ENCODE data around the gene KBTBD6.
"Not testable (repeated sequence)": the region's sequence is repeated elsewhere in the genome, so short reads cannot be mapped to it uniquely, and the experiment has no call there.

KBTBD6 gene, protein sequence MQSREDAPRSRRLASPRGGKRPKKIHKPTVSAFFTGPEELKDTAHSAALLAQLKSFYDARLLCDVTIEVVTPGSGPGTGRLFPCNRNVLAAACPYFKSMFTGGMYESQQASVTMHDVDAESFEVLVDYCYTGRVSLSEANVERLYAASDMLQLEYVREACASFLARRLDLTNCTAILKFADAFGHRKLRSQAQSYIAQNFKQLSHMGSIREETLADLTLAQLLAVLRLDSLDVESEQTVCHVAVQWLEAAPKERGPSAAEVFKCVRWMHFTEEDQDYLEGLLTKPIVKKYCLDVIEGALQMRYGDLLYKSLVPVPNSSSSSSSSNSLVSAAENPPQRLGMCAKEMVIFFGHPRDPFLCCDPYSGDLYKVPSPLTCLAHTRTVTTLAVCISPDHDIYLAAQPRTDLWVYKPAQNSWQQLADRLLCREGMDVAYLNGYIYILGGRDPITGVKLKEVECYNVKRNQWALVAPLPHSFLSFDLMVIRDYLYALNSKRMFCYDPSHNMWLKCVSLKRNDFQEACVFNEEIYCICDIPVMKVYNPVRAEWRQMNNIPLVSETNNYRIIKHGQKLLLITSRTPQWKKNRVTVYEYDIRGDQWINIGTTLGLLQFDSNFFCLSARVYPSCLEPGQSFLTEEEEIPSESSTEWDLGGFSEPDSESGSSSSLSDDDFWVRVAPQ

DNA sequence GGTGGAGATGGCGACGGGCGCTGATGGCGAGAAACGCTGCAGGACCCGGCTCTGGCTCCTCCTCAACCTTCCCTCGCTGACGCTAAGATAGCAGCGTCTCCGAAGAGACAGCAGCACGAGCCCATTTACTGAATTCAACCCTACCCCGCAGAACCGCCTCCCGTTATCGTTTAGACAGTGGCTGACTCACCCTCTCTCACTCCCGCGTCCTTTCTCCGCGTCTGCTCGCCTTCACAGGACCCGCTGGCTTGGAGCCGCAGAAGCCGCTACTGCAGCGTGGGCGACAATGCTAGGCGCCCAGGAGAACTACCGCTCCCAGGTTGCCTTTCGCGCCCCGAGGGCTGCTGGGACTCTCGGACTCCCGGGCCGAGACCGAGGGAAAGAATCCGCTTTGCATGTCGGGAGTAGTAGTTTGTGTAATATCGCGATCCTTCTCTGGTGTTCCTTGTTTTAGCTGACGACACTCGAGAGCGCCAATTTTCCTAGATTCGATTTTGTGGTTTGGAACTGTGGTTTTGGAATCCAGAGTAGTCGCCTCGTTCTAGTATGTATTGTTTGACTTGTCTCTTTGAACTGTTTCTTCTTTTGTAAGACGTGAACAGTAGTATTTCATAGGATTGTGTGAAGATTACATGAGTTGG is at the start of gene KBTBD6:
Gene KBTBD6 (minus strand): TSS at position 291 of the 641 bp plus-strand sequence. CDS start 291 bp downstream, outside the sequence.
- DNase-seq (ENCODE audit: low read depth in 3 of 3): peak; percentile 88 to 96 (median 94)

- DNase-seq (ENCODE audit: low read depth in 3 of 3): no peak
Measured at GRCh38 chr13:41182231-41182630, 49.6 kb upstream of the KBTBD6 start.

- no peak for DNase-seq (ENCODE audit: low read depth in 3 of 3)
Measured at GRCh38 chr13:41179593-41180250, 47.1 kb upstream of the KBTBD6 start.

DNA sequence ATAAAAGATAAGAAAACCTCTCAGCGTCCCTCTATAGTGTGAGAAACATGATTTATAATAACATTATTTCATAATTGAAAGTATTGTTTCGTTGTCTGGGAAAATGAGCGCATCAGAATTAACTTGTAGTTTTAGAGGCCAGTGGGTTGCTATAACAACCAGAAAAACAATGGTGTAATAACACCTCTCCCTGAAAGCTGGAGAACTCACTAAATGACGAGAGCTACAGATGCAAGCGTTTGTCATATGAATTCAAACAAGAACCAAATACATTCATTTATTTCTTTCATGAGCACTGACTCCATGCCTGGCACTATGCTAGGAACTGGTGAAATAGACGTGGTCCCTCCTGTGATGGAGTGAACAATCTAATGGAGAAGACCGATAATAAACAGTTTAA is 45.4 kb upstream of the KBTBD6 start:
- no peak for DNase-seq (ENCODE audit: low read depth in 3 of 3)

DNA sequence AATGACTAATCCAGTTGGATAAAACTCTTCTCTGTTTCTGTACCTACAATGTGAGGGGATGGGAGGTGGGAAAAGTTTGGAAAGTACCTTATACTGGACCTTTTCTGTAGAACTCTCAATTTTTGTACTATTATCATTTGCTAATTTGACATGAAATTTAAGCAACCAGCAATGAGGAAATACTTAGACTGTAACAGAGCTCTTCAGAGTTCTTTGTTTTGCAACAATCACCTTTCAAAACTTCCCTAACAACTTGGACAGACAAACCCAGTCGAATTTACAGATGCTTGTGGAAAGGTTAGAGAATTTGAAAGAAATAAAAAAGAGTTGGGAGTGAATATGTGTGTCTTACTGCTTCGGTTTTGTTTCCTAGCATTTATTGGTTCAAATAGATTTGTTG is 45.0 kb upstream of the KBTBD6 start:
- no peak for DNase-seq (ENCODE audit: low read depth in 3 of 3)

GRCh38 chr13:41175576-41175975 is 43.0 kb upstream of the KBTBD6 start:
- DNase-seq (ENCODE audit: low read depth in 3 of 3): not testable (repeated sequence)

DNA sequence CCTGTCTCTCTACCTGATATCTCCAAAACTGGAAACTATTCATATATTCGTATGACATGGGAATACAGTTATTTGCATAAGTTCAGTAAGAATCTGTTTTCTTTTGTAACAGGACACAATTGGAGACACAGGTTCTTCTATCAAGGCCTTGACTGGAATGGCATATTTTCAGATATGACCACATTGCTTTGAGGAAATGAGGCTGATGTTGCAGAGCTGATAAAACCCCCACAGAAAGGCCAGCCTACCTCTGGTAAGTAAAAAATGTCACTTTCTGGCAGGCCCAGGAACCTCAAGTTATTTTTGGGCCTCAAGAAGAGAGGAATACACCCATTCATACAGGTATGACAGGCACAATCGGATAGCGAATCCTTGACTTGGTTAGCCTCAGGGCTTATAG is 29.5 kb upstream of the KBTBD6 start:
- DNase-seq (ENCODE audit: low read depth in 3 of 3): no peak

DNA sequence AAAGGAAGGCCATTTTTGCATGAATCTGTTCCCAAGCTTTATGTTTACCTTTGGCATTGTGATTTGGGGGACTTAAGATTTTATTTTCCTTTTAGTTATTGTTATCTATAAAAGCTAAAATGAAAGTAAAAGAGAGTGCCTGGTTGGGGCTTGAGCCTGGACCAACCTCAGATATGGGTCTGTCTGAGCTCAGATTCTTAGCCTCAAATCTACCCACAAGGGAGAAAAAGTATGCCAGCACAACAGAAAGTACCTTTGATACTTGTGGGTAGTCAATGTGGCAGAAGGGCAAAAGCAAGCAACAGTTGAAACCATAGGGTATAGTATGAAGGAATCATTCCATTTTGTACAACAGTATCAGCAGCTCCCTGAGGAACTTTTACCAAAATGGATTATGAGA is 26.6 kb upstream of the KBTBD6 start:
- DNase-seq (ENCODE audit: low read depth in 3 of 3): no peak

GRCh38 chr13:41157048-41157717 is 24.6 kb upstream of the KBTBD6 start:
- DNase-seq (ENCODE audit: low read depth in 3 of 3): no peak

DNA sequence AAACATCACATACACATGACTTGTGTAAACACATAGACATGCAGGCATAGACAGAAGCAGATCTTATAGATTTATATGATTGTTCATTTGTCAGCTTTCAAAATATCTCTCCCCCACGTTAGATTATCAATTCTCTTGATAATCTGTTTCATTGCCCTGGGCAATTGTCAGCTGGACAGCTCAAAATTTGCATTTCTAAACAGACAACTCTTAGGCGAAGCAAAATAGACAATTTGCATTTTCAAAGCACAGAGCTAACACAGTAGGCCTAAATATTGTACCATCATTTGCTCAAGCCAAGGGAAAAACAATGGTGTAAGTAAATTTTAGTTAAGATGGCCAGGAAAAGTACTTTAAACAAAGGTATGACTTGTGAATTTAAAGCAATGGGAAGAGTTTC is 24.0 kb upstream of the KBTBD6 start:
- DNase-seq (ENCODE audit: low read depth in 3 of 3): no peak

DNA sequence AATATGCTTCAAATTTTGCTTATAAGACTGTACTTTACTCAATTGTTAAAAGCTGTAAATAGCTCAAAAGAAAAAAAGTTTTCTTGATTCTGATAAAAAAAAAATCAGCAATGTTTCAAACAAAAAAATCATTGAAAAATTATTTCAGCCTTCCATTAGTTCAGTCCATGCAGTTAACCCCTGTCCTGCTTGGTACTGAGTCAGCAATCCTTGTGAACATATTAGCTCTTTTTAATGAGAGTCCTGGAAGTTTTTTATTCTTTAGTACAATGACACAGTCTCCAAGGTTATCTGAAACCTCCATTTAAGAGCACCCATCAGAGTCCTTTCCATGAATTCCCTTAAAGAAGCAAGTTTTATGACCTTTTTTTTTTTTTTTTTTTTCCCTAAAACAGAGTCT is 21.4 kb upstream of the KBTBD6 start:
- no peak for DNase-seq (ENCODE audit: low read depth in 3 of 3)

DNA sequence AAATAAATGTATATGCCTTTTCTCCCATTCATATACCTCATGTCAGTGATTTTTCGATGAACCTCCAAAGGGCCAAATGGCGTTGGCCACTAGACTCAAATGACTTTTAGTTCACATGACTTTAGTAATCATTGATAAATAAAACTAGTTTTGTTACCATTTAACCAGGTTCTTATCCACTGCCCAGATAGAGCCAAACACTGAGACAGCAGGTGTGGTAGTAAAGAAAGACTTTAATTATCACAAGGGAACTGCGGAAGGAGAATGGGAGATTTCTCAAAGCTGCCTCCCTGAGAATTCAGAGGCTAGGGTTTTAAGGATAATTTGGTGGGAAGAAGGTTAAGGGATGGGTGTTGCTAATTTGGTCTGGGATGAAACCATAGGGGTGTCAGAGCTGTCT is 19.4 kb upstream of the KBTBD6 start:
- DNase-seq (ENCODE audit: low read depth in 3 of 3): no peak

- DNase-seq (ENCODE audit: low read depth in 3 of 3): no peak
Measured at GRCh38 chr13:41150058-41150457, 17.5 kb upstream of the KBTBD6 start.

DNA sequence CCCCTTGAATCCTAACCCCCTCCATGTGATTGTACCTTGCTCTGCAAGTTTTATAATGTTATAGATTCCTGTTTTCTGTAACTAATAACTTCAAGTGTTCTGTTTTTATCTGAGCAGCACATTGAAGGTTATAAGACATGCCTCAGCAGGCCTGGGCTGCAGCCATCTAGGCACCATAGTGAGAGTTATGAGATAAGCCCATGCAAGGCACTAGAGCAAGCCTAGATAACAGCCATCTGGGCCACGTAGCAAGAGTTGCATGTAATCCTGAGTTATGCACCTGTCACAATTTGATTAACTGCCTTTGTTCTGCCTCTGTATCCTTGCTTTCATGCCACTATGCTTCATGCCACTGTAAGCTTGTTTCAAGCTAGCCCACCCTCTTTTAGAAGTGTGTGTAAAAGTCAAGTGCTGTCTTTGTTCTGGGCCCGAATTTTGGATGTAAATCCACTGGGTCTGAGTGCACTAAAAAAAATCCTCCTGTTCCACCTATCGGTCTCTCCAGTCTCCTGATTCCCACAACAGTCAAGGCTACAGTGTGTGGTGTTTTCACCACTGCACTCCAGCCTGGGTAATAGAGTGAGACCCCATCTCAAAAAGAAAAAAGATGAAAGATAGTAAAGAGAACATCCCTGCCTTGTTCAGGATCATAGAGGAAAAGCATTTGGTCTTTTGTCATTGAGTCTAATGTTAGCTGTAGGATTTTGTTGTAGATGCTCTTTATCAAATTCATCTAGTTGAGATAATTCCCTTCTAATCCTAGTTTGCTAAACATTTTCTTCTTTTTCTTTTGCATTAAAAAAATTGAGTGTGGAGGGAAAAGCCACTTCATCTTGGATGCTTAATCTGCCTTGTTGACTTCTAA is 16.0 kb upstream of the KBTBD6 start:
- no peak for DNase-seq (ENCODE audit: low read depth in 3 of 3)

GRCh38 chr13:41145136-41145908 is 12.7 kb upstream of the KBTBD6 start:
- no peak for DNase-seq (ENCODE audit: low read depth in 3 of 3)

GRCh38 chr13:41144576-41144975 is 12.0 kb upstream of the KBTBD6 start:
- no peak for DNase-seq (ENCODE audit: low read depth in 3 of 3)

GRCh38 chr13:41139296-41139966 is 6.8 kb upstream of the KBTBD6 start:
- no peak for DNase-seq (ENCODE audit: low read depth in 3 of 3)

GRCh38 chr13:41137951-41138350 is 5.3 kb upstream of the KBTBD6 start:
- DNase-seq (ENCODE audit: low read depth in 3 of 3): no peak

- no peak for DNase-seq (ENCODE audit: low read depth in 3 of 3)
Measured at GRCh38 chr13:41137241-41137640, 4.6 kb upstream of the KBTBD6 start.

Measured in stimulated activated CD4-positive, alpha-beta T cell treated with anti-CD3 and anti-CD28 coated beads, TNF-alpha, amount 100 ng/mL, for 24 hours (primary cell).